ENCODE results near the gene ESD.

GRCh38 chr13:46757640-46758039, 39.3 kb downstream of the ESD start:
- TF ChIP-seq CTCF (IDR thresholded peaks at IDR 0.05) (no peak), POLR2A (IDR thresholded peaks at IDR 0.05) (no peak), EP300 (IDR thresholded peaks at IDR 0.05) (no peak)

Measured in tibial nerve (tissue), 4 donors.